Smooth muscle cell (in vitro differentiated cells): ENCODE data around the gene PLLP. TPM values are rescaled to one million over a fixed set of nuclear protein-coding genes. Genes with fewer than 3 reads are reported as not detected.

Source experiments
- DNase-seq: peaks from one replicate; lab custom pipeline; 2025; ENCODE audit not compliant: unreplicated experiment; lab: John Stamatoyannopoulos, UW
- H2AFZ ChIP-seq: fragments of 200-600 bp; sonication (generic); 2 replicates; pipeline ENCODE4 v1.6.0; 2016; ENCODE audit warnings: antibody characterized with exemption, low read depth, mild to moderate bottlenecking
- H3F3A ChIP-seq: fragments of 200-600 bp; sonication (generic); 2 replicates; pipeline ENCODE4 v1.6.0; 2017; ENCODE audit warnings: antibody characterized with exemption, low read depth
- H3K27ac ChIP-seq: fragments of 200-600 bp; sonication (generic); 2 replicates; pipeline ENCODE4 v1.5.1; 2016; ENCODE audit warnings: low read depth, mild to moderate bottlenecking
- H3K27me3 ChIP-seq: fragments of 200-600 bp; sonication (generic); 2 replicates; pipeline ENCODE4 v1.6.1; 2016; ENCODE audit warnings: low read depth, mild to moderate bottlenecking
- H3K36me3 ChIP-seq: fragments of 200-600 bp; sonication (generic); 2 replicates; pipeline ENCODE4 v1.5.1; 2016; ENCODE audit warnings: low read depth
- H3K4me1 ChIP-seq: fragments of 200-600 bp; sonication (generic); 2 replicates; pipeline ENCODE4 v1.5.1; 2016; ENCODE audit warnings: low read depth
- H3K4me2 ChIP-seq: fragments of 200-600 bp; sonication (generic); 2 replicates; pipeline ENCODE4 v1.6.0; 2016; ENCODE audit warnings: mild to moderate bottlenecking
- H3K4me3 ChIP-seq: fragments of 200-600 bp; sonication (generic); 2 replicates; pipeline ENCODE4 v1.5.1; 2016; ENCODE audit warnings: mild to moderate bottlenecking
- H3K79me2 ChIP-seq: fragments of 200-600 bp; sonication (generic); 2 replicates; pipeline ENCODE4 v1.6.0; 2016; ENCODE audit warnings: low read depth, mild to moderate bottlenecking
- H3K9ac ChIP-seq: fragments of 200-600 bp; sonication (generic); 2 replicates; pipeline ENCODE4 v1.6.0; 2016; ENCODE audit warnings: low read depth
- H3K9me3 ChIP-seq: fragments of 200-600 bp; sonication (generic); replicated peaks from 2 replicates; pipeline ENCODE4 v1.5.1; 2016; ENCODE audit warnings: low read depth
- H4K20me1 ChIP-seq: fragments of 200-600 bp; sonication (generic); 2 replicates; pipeline ENCODE4 v1.6.0; 2016; ENCODE audit warnings: low read depth
- CTCF ChIP-seq: fragments of 200-600 bp; sonication (generic); IDR thresholded peaks from 2 replicates; pipeline ENCODE4 v1.5.1; 2017; ENCODE audit warnings: borderline replicate concordance, mild to moderate bottlenecking, antibody characterized with exemption; ENCODE audit not compliant: insufficient read depth, poor library complexity, severe bottlenecking
- WGBS: methylation state at CpG from one replicate; pipeline ENCODE4 v1.1.7; 2016; ENCODE audit warnings: low lambda C conversion rate; 5-methylcytosine and 5-hydroxymethylcytosine counted together
- polyA plus RNA-seq: library from polyadenylated mRNA; unstranded; fragments of >200 nt; fragmentation: Nextera tagmentation; extraction: Ambion mirVana; gene quantifications from 2 replicates; pipeline ENCODE4 v1.2.1, GENCODE V29; 2016
- small RNA-seq: library from RNA; depleted of rRNA; stranded (forward); fragments of <200 nt; gene quantifications from one replicate; pipeline ENCODE3, GENCODE V24; 2014
- total RNA-seq: library from RNA; depleted of rRNA; stranded (reverse); fragments of >200 nt; gene quantifications from 2 replicates; pipeline ENCODE4 v1.2.3, GENCODE V29; 2014

PLLP gene
- total and polyA plus RNA-seq, 2 experiments from 2014 or later: 0.59 TPM; not detected in 1

- no peaks in the 10 kb centered on the region for H3F3A ChIP-seq
- H3K27me3 ChIP-seq: no peaks in the 10 kb centered on the region
- H3K9me3 ChIP-seq: no peaks in the 10 kb centered on the region
- no peak overlapping the region for H3K9ac ChIP-seq
- no peaks in the 10 kb centered on the region for H3K4me1 ChIP-seq
- H3K36me3 ChIP-seq: peaks cover 45% of the 10 kb centered on the region
- peaks cover 34% of the 10 kb centered on the region for H3K79me2 ChIP-seq
- H3K27ac ChIP-seq: no peak overlapping the region
- TF ChIP-seq CTCF: no peak
- no peak overlapping the region for H2AFZ ChIP-seq
- no peak for DNase-seq
- no peak overlapping the region for H3K4me3 ChIP-seq
- peaks cover 25% of the 10 kb centered on the region for H4K20me1 ChIP-seq
- 97% methylated on average over 1 of the region's 1 CpG for WGBS
- H3K4me2 ChIP-seq: no peak overlapping the region
Measured at GRCh38 chr16:57208926-57209325, 75.5 kb downstream of the PLLP start.

Small RNAs within 50 kb of the gene (small RNA-seq; reads per million reads assigned to genes)
- not detected for gene AC108081.1

Other genes with a start within 250 kb of the PLLP start
- gene CPNE2, start 192.1 kb downstream of the PLLP start, total RNA-seq: 18.2 and 19.3 TPM in 2 replicates
- gene CPNE2, start 192.1 kb downstream of the PLLP start, polyA plus RNA-seq: 19.8 and 27.2 TPM in 2 replicates
- gene PSME3IP1, start 98.6 kb downstream of the PLLP start, total RNA-seq: 68.7 and 104 TPM in 2 replicates
- 58.1 and 82.1 TPM in 2 replicates for gene PSME3IP1, start 98.6 kb downstream of the PLLP start, polyA plus RNA-seq
- 57.1 and 58.0 TPM in 2 replicates for gene RSPRY1, start 98.3 kb downstream of the PLLP start, total RNA-seq
- 42.0 and 43.5 TPM in 2 replicates for gene RSPRY1, start 98.3 kb downstream of the PLLP start, polyA plus RNA-seq
- 78.1 and 85.6 TPM in 2 replicates for gene ARL2BP, start 39.4 kb downstream of the PLLP start, total RNA-seq
- 68.9 and 88.0 TPM in 2 replicates for gene ARL2BP, start 39.4 kb downstream of the PLLP start, polyA plus RNA-seq
- gene CCL22, start 74.1 kb upstream of the PLLP start, total RNA-seq: not detected in 2 replicates
- gene CCL22, start 74.1 kb upstream of the PLLP start, polyA plus RNA-seq: not detected in 2 replicates
- gene CX3CL1, start 87.8 kb upstream of the PLLP start, total RNA-seq: 2.2 and 4.0 TPM in 2 replicates
- gene CX3CL1, start 87.8 kb upstream of the PLLP start, polyA plus RNA-seq: 2.8 and 5.4 TPM in 2 replicates
- not detected in 2 replicates for gene CCL17, start 120.1 kb upstream of the PLLP start, total RNA-seq
- gene CCL17, start 120.1 kb upstream of the PLLP start, polyA plus RNA-seq: not detected in 2 replicates
- 36.6 and 39.5 TPM in 2 replicates for gene CIAPIN1, start 162.7 kb upstream of the PLLP start, total RNA-seq
- 58.1 and 67.4 TPM in 2 replicates for gene CIAPIN1, start 162.7 kb upstream of the PLLP start, polyA plus RNA-seq
- gene COQ9, start 162.8 kb upstream of the PLLP start, total RNA-seq: 34.7 and 38.1 TPM in 2 replicates
- gene COQ9, start 162.8 kb upstream of the PLLP start, polyA plus RNA-seq: 59.7 and 62.1 TPM in 2 replicates
- gene POLR2C, start 178.0 kb upstream of the PLLP start, total RNA-seq: 60.9 and 90.0 TPM in 2 replicates
- gene POLR2C, start 178.0 kb upstream of the PLLP start, polyA plus RNA-seq: 58.0 and 67.3 TPM in 2 replicates
- 36.5 and 43.5 TPM in 2 replicates for gene DOK4, start 201.8 kb upstream of the PLLP start, total RNA-seq
- 73.6 and 95.6 TPM in 2 replicates for gene DOK4, start 201.8 kb upstream of the PLLP start, polyA plus RNA-seq